GM23338 (cell line): ENCODE results near the gene MINDY3. TPM values are rescaled to one million over a fixed set of nuclear protein-coding genes. Genes with fewer than 3 reads are reported as not detected.
"Not testable (repeated sequence)": the region's sequence is repeated elsewhere in the genome, so short reads cannot be mapped to it uniquely, and the experiment has no call there.

ENCODE experiments used
- ATAC-seq: fragments of 200-7000 bp; cut with Tn5 transposase; 3 replicates; pipeline ENCODE4 v1.9.1; 2020
- DNase-seq: peaks from one replicate; pipeline ENCODE4 v3.0.0-alpha.2; 2015; ENCODE audit warnings: low spot score
- H2AFZ ChIP-seq: fragments of 200-600 bp; sonication (generic); 2 replicates; pipeline ENCODE4 v1.8.0; 2016; ENCODE audit warnings: antibody characterized with exemption, mild to moderate bottlenecking, moderate library complexity
- H3F3A ChIP-seq: fragments of 200-600 bp; sonication (generic); replicated peaks from 2 replicates; pipeline ENCODE4 v1.8.0; 2017; ENCODE audit warnings: antibody characterized with exemption, mixed run types, low read depth
- H3K27ac ChIP-seq: fragments of 200-600 bp; sonication (generic); 2 replicates; pipeline ENCODE4 v1.6.1; 2016; ENCODE audit warnings: low read depth
- H3K27me3 ChIP-seq: fragments of 200-600 bp; sonication (generic); 2 replicates; pipeline ENCODE4 v1.8.0; 2016; ENCODE audit warnings: mild to moderate bottlenecking, mixed run types, moderate library complexity; ENCODE audit not compliant: insufficient read depth
- H3K36me3 ChIP-seq: fragments of 200-600 bp; sonication (generic); 2 replicates; pipeline ENCODE4 v1.8.0; 2016; ENCODE audit warnings: mild to moderate bottlenecking; ENCODE audit not compliant: insufficient read depth
- H3K4me1 ChIP-seq: fragments of 200-600 bp; sonication (generic); 2 replicates; pipeline ENCODE4 v1.8.0; 2016; ENCODE audit warnings: mild to moderate bottlenecking, moderate library complexity; ENCODE audit not compliant: insufficient read depth
- H3K4me2 ChIP-seq: fragments of 200-600 bp; sonication (generic); 2 replicates; pipeline ENCODE4 v1.7.1; 2017; ENCODE audit warnings: mixed run types
- H3K4me3 ChIP-seq: fragments of 200-600 bp; sonication (generic); 2 replicates; pipeline ENCODE4 v1.6.1; 2016; ENCODE audit warnings: mixed run types
- H3K79me2 ChIP-seq: fragments of 200-600 bp; sonication (generic); replicated peaks from 2 replicates; pipeline ENCODE4 v1.8.0; 2017; ENCODE audit warnings: mild to moderate bottlenecking; ENCODE audit not compliant: insufficient read depth
- H3K9me2 ChIP-seq: fragments of 200-600 bp; sonication (generic); 2 replicates; pipeline ENCODE4 v1.8.0; 2017; ENCODE audit not compliant: insufficient read depth
- H4K20me1 ChIP-seq: fragments of 200-600 bp; sonication (generic); replicated peaks from 2 replicates; pipeline ENCODE4 v1.8.0; 2017; ENCODE audit warnings: mild to moderate bottlenecking; ENCODE audit not compliant: insufficient read depth
- H3K27ac Mint-ChIP-seq: 2 replicates; pipeline ENCODE4 v1.8.0; 2020; ENCODE audit warnings: inconsistent platforms, mild to moderate bottlenecking, moderate library complexity, mixed read lengths
- H3K27me3 Mint-ChIP-seq: 3 replicates; pipeline ENCODE4 v1.8.0; 2022; ENCODE audit warnings: low read depth, mild to moderate bottlenecking, moderate library complexity, mixed read lengths, inconsistent platforms; ENCODE audit not compliant: insufficient read depth, poor library complexity
- H3K36me3 Mint-ChIP-seq: 3 replicates; pipeline ENCODE4 v1.8.0; 2021; ENCODE audit warnings: low read depth, mild to moderate bottlenecking, inconsistent platforms, moderate library complexity, mixed read lengths
- H3K4me1 Mint-ChIP-seq: 3 replicates; pipeline ENCODE4 v1.8.0; 2020; ENCODE audit warnings: mild to moderate bottlenecking, inconsistent platforms, mixed read lengths
- H3K4me3 Mint-ChIP-seq: 3 replicates; pipeline ENCODE4 v1.8.0; 2021; ENCODE audit warnings: moderate library complexity, mild to moderate bottlenecking, inconsistent platforms, mixed read lengths
- H3K9me3 Mint-ChIP-seq: 3 replicates; pipeline ENCODE4 v1.8.0; 2020; ENCODE audit warnings: moderate library complexity, mild to moderate bottlenecking, inconsistent platforms, mixed read lengths
- CREB1 ChIP-seq: fragments of 250-450 bp; sonication (Bioruptor Pico); IDR thresholded peaks from 2 replicates; pipeline ENCODE4 v1.5.0; 2020; ENCODE audit warnings: low read depth, mild to moderate bottlenecking, moderate library complexity
- EZH2 ChIP-seq: fragments of 200-600 bp; sonication (generic); IDR thresholded peaks from one replicate; pipeline ENCODE4 v1.8.0; 2017; ENCODE audit warnings: antibody characterized with exemption, mild to moderate bottlenecking, low read depth; ENCODE audit not compliant: unreplicated experiment
- EZH2phosphoT487 ChIP-seq: fragments of 200-600 bp; sonication (generic); IDR thresholded peaks from one replicate; pipeline ENCODE4 v1.8.1; 2018; ENCODE audit warnings: antibody characterized with exemption; ENCODE audit not compliant: unreplicated experiment
- STAT1 ChIP-seq: IDR thresholded peaks from one replicate; pipeline ENCODE4 v1.6.1; 2016; ENCODE audit warnings: antibody characterized with exemption; ENCODE audit not compliant: unreplicated experiment
- ZNF331 ChIP-seq: fragments of 250-450 bp; sonication (Bioruptor Pico); IDR thresholded peaks from 2 replicates; pipeline ENCODE4 v1.5.0; 2020; ENCODE audit warnings: low read depth, mild to moderate bottlenecking, moderate library complexity
- polyA plus RNA-seq: library from polyadenylated mRNA; unstranded; fragments of >200 nt; fragmentation: Nextera tagmentation; extraction: Ambion mirVana; gene quantifications from 2 replicates; pipeline ENCODE4 v1.2.1, GENCODE V29; 2016
- total RNA-seq: library from RNA; depleted of rRNA; stranded (reverse); fragments of >200 nt; shearing (Covaris generic); gene quantifications from 2 replicates; pipeline ENCODE4 v1.2.3, GENCODE V29; 2014
- TF ChIP-seq, protein P1 (sequence below), 2 experiments: fragments of 200-600 bp in 1 of 2; sonication (generic) in 1 of 2; conservative IDR thresholded peaks; 2 replicates each; pipeline versions ENCODE4 v1.5.1 to v1.6.1; 2016 to 2017; ENCODE audit warnings: antibody characterized with exemption in 2 of 2, low read depth in 2 of 2, mild to moderate bottlenecking in 2 of 2, moderate library complexity in 1 of 2
- TF ChIP-seq, protein P2 (sequence below): fragments of 250-450 bp; sonication (Bioruptor Pico); IDR thresholded peaks from 2 replicates; pipeline ENCODE4 v1.5.0; 2020; ENCODE audit warnings: mild to moderate bottlenecking, moderate library complexity
- TF ChIP-seq, protein P3 (sequence below): IDR thresholded peaks from one replicate; pipeline ENCODE4 v1.6.1; 2018; ENCODE audit warnings: antibody characterized with exemption; ENCODE audit not compliant: unreplicated experiment

The MINDY3 gene
- total and polyA plus RNA-seq, 2 experiments from 2014 or later, result 10.2 to 13.6 TPM

DNA sequence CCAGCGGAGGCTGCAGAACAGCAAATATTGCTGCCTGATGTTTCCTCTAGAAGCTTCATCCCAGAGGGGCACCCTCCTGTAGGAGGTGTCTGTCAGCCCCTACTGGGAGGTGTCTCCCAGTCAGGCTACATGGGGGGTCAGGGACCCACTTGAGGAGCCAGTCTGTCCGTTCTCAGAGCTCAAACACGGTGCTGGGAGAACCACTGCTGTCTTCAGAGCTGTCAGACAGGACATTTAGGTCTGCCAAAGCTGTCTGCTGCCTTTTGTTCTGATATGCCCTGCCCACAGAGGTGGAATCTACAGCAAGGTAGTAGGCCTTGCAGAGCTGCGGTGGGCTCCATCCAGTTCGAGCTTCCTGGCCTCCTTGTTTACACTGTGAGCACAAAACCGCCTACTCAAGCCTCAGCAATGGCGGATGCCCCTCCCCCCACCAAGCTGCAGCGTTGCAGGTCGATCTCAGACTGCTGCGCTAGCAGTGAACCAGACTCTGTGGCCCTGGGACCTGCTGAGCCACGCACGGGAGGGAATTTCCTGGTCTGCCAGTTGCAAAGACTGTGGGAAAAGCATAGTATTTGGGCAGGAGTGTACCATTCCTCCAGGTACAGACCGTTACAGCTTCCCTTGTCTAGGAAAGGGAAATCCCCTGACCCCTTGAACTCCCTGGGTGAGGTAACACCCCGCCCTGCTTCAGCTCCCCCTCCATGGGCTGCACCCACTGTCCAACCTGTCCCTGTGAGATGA, 17.7 kb upstream of the MINDY3 start:
- H3K4me1 Mint-ChIP-seq, result peaks cover 7% of the 10 kb centered on the region; the same call in 2 of the 3 replicates
- TF ChIP-seq, protein P1, sequence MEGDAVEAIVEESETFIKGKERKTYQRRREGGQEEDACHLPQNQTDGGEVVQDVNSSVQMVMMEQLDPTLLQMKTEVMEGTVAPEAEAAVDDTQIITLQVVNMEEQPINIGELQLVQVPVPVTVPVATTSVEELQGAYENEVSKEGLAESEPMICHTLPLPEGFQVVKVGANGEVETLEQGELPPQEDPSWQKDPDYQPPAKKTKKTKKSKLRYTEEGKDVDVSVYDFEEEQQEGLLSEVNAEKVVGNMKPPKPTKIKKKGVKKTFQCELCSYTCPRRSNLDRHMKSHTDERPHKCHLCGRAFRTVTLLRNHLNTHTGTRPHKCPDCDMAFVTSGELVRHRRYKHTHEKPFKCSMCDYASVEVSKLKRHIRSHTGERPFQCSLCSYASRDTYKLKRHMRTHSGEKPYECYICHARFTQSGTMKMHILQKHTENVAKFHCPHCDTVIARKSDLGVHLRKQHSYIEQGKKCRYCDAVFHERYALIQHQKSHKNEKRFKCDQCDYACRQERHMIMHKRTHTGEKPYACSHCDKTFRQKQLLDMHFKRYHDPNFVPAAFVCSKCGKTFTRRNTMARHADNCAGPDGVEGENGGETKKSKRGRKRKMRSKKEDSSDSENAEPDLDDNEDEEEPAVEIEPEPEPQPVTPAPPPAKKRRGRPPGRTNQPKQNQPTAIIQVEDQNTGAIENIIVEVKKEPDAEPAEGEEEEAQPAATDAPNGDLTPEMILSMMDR (conservative IDR thresholded peaks at IDR 0.05; ENCODE audit: low read depth in 2 of 2), result no peak
- TF ChIP-seq ZNF331, result peak; percentile 67
- TF ChIP-seq STAT1, result no peak
- TF ChIP-seq, protein P2, sequence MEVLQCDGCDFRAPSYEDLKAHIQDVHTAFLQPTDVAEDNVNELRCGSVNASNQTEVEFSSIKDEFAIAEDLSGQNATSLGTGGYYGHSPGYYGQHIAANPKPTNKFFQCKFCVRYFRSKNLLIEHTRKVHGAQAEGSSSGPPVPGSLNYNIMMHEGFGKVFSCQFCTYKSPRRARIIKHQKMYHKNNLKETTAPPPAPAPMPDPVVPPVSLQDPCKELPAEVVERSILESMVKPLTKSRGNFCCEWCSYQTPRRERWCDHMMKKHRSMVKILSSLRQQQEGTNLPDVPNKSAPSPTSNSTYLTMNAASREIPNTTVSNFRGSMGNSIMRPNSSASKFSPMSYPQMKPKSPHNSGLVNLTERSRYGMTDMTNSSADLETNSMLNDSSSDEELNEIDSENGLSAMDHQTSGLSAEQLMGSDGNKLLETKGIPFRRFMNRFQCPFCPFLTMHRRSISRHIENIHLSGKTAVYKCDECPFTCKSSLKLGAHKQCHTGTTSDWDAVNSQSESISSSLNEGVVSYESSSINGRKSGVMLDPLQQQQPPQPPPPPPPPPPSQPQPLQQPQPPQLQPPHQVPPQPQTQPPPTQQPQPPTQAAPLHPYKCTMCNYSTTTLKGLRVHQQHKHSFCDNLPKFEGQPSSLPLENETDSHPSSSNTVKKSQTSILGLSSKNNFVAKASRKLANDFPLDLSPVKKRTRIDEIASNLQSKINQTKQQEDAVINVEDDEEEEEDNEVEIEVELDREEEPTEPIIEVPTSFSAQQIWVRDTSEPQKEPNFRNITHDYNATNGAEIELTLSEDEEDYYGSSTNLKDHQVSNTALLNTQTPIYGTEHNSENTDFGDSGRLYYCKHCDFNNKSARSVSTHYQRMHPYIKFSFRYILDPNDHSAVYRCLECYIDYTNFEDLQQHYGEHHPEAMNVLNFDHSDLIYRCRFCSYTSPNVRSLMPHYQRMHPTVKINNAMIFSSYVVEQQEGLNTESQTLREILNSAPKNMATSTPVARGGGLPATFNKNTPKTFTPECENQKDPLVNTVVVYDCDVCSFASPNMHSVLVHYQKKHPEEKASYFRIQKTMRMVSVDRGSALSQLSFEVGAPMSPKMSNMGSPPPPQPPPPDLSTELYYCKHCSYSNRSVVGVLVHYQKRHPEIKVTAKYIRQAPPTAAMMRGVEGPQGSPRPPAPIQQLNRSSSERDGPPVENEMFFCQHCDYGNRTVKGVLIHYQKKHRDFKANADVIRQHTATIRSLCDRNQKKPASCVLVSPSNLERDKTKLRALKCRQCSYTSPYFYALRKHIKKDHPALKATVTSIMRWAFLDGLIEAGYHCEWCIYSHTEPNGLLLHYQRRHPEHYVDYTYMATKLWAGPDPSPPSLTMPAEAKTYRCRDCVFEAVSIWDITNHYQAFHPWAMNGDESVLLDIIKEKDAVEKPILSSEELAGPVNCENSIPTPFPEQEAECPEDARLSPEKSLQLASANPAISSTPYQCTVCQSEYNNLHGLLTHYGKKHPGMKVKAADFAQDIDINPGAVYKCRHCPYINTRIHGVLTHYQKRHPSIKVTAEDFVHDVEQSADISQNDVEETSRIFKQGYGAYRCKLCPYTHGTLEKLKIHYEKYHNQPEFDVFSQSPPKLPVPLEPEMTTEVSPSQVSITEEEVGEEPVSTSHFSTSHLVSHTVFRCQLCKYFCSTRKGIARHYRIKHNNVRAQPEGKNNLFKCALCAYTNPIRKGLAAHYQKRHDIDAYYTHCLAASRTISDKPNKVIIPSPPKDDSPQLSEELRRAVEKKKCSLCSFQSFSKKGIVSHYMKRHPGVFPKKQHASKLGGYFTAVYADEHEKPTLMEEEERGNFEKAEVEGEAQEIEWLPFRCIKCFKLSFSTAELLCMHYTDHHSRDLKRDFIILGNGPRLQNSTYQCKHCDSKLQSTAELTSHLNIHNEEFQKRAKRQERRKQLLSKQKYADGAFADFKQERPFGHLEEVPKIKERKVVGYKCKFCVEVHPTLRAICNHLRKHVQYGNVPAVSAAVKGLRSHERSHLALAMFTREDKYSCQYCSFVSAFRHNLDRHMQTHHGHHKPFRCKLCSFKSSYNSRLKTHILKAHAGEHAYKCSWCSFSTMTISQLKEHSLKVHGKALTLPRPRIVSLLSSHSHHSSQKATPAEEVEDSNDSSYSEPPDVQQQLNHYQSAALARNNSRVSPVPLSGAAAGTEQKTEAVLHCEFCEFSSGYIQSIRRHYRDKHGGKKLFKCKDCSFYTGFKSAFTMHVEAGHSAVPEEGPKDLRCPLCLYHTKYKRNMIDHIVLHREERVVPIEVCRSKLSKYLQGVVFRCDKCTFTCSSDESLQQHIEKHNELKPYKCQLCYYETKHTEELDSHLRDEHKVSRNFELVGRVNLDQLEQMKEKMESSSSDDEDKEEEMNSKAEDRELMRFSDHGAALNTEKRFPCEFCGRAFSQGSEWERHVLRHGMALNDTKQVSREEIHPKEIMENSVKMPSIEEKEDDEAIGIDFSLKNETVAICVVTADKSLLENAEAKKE, result no peak
- no peak for TF ChIP-seq CREB1 (CRISPR knock-in tag)
- no peak for TF ChIP-seq EZH2
- TF ChIP-seq, protein P3, sequence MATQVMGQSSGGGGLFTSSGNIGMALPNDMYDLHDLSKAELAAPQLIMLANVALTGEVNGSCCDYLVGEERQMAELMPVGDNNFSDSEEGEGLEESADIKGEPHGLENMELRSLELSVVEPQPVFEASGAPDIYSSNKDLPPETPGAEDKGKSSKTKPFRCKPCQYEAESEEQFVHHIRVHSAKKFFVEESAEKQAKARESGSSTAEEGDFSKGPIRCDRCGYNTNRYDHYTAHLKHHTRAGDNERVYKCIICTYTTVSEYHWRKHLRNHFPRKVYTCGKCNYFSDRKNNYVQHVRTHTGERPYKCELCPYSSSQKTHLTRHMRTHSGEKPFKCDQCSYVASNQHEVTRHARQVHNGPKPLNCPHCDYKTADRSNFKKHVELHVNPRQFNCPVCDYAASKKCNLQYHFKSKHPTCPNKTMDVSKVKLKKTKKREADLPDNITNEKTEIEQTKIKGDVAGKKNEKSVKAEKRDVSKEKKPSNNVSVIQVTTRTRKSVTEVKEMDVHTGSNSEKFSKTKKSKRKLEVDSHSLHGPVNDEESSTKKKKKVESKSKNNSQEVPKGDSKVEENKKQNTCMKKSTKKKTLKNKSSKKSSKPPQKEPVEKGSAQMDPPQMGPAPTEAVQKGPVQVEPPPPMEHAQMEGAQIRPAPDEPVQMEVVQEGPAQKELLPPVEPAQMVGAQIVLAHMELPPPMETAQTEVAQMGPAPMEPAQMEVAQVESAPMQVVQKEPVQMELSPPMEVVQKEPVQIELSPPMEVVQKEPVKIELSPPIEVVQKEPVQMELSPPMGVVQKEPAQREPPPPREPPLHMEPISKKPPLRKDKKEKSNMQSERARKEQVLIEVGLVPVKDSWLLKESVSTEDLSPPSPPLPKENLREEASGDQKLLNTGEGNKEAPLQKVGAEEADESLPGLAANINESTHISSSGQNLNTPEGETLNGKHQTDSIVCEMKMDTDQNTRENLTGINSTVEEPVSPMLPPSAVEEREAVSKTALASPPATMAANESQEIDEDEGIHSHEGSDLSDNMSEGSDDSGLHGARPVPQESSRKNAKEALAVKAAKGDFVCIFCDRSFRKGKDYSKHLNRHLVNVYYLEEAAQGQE, result no peak
- no peak for TF ChIP-seq EZH2phosphoT487
- DNase-seq (peak; percentile 54), ATAC-seq (peak; percentile 38; the same call in 2 of the 3 replicates)
- H2AFZ ChIP-seq, result peak overlapping the region; percentile 88
- 0 out of 3 replicates have a peak, but pooled peaks cover 2% of the 10 kb centered on the region for H3K36me3 Mint-ChIP-seq
- no peaks in the 10 kb centered on the region for H3K27me3 ChIP-seq
- no peaks in the 10 kb centered on the region for H4K20me1 ChIP-seq
- H3K79me2 ChIP-seq, result no peaks in the 10 kb centered on the region
- peaks cover 23% of the 10 kb centered on the region; the same call in 2 of the 3 replicates for H3K9me3 Mint-ChIP-seq
- H3K9me2 ChIP-seq, result peaks cover 3% of the 10 kb centered on the region; the same call in 1 of the 2 replicates
- no peak overlapping the region for H3K4me3 ChIP-seq
- peaks cover 6% of the 10 kb centered on the region for H3K27me3 Mint-ChIP-seq
- no peaks in the 10 kb centered on the region for H3F3A ChIP-seq
- H3K4me1 ChIP-seq, result no peaks in the 10 kb centered on the region; the same call in 1 of the 2 replicates
- no peak overlapping the region for H3K4me3 Mint-ChIP-seq
- H3K27ac Mint-ChIP-seq, result peak overlapping the region; percentile 77; the same call in 1 of the 2 replicates
- H3K36me3 ChIP-seq, result no peaks in the 10 kb centered on the region
- no peak overlapping the region for H3K27ac ChIP-seq
- H3K4me2 ChIP-seq, result peak overlapping the region; percentile 50; the same call in 1 of the 2 replicates

DNA sequence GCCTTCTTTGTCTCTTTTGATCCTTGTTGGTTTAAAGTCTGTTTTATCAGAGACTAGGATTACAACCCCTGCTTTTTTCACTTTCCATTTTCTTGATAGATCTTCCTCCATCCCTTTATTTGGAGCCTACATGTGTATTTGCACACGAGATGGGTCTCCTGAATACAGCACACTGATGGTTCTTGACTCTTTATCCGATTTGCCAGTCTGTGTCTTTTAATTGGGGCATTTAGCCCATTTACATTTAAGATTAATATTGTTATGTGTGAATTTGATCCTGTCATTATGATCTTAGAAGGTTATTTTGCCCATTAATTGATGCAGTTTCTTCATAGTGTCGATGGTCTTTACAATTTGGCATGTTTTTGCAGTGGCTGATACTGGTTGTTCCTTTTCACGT, 16.0 kb upstream of the MINDY3 start:
- not testable (repeated sequence) for DNase-seq, H3K27me3 ChIP-seq, H3K27ac ChIP-seq, H3K4me1 Mint-ChIP-seq, H3K4me2 ChIP-seq, H2AFZ ChIP-seq, H3K27ac Mint-ChIP-seq, ATAC-seq, H3K9me2 ChIP-seq, H3K36me3 Mint-ChIP-seq, H3F3A ChIP-seq, H3K79me2 ChIP-seq, H3K4me3 ChIP-seq, H3K36me3 ChIP-seq, H4K20me1 ChIP-seq, H3K27me3 Mint-ChIP-seq, H3K4me1 ChIP-seq, H3K4me3 Mint-ChIP-seq
- peaks cover 25% of the 10 kb centered on the region; the same call in 2 of the 3 replicates for H3K9me3 Mint-ChIP-seq
